RWPE1 (cell line): ENCODE measurements around the gene NFATC2.
A peak's percentile ranks its signal among the peaks of the same experiment; 100 is the strongest.

Experiments
- CTCF ChIA-PET: fragments of 350-600 bp; sonication (Branson Sonifier 250); formaldehyde crosslinking; extraction: SDS; loops from one replicate; lab custom pipeline; 2021; lab: Yijun Ruan, JAX
- POLR2A ChIA-PET: fragments of 400-600 bp; formaldehyde crosslinking; extraction: SDS; loops from one replicate; lab custom pipeline; 2020; ENCODE audit warnings: antibody characterized with exemption; ENCODE audit not compliant: low non-redundant PET; lab: Yijun Ruan, JAX
- DNase-seq: peaks from one replicate; pipeline ENCODE4 v3.0.0; 2012; ENCODE audit warnings: low spot score
- H3K27ac ChIP-seq: fragments of 450-650 bp; 2 replicates; pipeline ENCODE4 v1.5.1; 2017
- TF ChIP-seq, protein P1 (sequence below): fragments of 450-650 bp; conservative IDR thresholded peaks from 2 replicates; pipeline ENCODE4 v1.5.1; 2017; ENCODE audit warnings: low read depth, mild to moderate bottlenecking

The NFATC2 gene

DNA sequence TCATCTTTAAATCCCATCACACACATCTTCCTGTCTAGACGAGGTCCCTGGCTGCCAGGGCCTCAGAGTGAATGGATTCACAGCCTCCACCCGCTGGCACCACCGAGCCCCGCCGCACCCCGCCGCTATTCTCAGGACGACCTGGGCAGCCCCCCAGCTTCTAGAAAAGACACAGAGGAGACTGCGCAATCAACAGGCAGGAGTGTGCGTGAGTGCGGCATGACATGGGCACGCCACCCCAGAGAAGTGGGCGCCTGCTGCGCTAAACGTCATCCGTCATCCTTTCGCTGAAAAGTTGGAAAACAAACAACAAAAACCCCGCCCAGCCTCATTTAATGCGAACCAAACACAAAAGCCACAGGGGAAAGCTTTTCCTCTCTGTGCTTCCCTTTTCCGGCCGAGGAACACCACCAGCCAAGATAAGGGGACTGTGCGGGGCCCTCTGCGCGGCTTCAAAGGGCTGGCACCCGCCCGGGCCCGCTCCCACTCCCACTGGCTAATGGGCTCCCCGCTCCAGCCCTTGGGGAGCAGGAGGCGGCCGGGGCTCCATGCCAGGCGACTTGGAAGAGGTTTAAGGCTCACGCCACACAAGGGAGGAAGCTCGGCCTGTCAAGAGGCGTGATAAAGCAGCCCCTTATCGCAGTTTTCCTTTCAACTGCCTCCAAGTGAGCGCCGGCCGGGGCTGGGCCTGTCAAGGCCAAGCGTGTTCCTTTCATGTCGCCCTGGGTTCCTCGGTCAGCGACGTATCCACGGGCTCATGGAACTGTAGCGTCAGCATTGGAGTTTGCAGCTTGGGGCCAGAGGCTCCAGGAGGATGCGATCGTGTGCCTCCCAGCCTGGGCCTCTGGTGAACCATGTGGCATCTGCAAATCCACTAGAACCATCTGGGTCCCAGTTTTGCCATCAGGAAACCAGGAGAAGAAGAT is 50.1 kb downstream of the NFATC2 start:
- CTCF ChIA-PET, result interaction anchor here (0.6 kb wide), 2 partner anchors 9 to 272 kb away, joined by 3 read pairs; no protein-coding TSS in a partner anchor
- TF ChIP-seq, protein P1, sequence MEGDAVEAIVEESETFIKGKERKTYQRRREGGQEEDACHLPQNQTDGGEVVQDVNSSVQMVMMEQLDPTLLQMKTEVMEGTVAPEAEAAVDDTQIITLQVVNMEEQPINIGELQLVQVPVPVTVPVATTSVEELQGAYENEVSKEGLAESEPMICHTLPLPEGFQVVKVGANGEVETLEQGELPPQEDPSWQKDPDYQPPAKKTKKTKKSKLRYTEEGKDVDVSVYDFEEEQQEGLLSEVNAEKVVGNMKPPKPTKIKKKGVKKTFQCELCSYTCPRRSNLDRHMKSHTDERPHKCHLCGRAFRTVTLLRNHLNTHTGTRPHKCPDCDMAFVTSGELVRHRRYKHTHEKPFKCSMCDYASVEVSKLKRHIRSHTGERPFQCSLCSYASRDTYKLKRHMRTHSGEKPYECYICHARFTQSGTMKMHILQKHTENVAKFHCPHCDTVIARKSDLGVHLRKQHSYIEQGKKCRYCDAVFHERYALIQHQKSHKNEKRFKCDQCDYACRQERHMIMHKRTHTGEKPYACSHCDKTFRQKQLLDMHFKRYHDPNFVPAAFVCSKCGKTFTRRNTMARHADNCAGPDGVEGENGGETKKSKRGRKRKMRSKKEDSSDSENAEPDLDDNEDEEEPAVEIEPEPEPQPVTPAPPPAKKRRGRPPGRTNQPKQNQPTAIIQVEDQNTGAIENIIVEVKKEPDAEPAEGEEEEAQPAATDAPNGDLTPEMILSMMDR, result no peak
- DNase-seq, result no peak
- H3K27ac ChIP-seq, result no peak overlapping the region
- POLR2A ChIA-PET, result no interaction called here

DNA sequence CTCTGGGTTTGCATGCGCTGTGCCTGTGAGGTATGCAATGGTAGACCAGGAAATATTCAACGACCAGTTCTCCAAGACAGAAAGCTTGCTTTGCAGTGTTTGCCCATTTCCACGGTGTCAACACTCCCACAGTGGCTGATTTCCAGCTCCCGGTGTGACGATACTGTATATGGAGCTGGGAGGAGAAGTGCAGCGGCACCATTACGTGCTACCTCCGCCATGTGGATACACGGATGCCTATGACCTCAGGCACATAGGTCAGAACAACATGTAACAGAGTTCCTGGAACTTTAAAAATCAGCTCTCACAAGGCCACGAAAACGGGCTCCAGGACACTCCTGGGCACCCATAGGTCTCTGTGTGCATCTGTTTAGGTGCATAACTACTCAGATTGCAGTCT is 51.1 kb downstream of the NFATC2 start:
- TF ChIP-seq, protein P1, result no peak
- ChIA-PET CTCF (no interaction called here), POLR2A (no interaction called here)
- DNase-seq, result no peak
- no peak overlapping the region for H3K27ac ChIP-seq

DNA sequence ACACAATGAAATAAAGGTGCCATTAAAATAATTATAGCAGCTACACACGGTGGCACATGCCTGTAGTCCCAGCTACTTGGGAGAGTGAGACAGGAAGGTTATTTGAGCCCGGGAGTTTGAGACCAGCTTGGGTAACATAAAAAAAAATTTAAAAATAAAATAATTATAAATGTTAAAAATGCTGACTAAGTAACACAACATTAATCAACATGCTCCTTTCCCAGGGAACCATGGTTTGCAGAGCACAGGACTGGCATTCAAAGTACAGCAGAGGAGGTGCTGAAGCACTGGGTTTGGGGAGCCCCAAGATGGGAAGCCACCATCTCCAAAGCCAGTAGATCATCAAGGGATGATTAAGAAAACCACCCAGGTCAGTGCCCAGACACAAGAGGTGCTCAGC is 51.9 kb downstream of the NFATC2 start:
- ChIA-PET POLR2A (no interaction called here), CTCF (interaction anchor here (0.5 to 0.9 kb wide), 3 partner anchors 11 to 57 kb away, joined by 3 read pairs; no protein-coding TSS in a partner anchor)
- TF ChIP-seq, protein P1, result no peak
- H3K27ac ChIP-seq, result no peak overlapping the region
- DNase-seq, result no peak

DNA sequence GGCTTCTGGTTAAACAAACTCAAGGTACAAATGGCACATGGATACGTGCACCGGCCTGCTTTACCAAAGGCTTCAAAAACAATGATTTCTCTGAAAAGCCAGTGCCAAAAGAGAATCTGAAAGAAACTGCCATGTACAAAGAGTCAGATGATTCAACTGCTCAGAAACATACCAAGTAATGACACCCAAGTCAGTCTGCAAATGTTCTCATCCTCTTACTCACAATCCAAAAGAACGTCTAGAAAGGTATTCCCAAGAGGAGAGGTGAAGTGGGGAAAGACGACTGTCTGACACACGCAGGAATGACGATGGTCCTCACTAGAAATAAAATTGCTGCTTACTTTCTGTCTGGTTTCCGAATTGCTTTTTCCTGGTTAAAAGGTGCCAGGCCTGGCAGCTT is 52.9 kb downstream of the NFATC2 start:
- POLR2A ChIA-PET, result no interaction called here
- H3K27ac ChIP-seq, result no peak overlapping the region
- DNase-seq, result no peak
- TF ChIP-seq, protein P1, result no peak
- CTCF ChIA-PET, result no interaction called here

DNA sequence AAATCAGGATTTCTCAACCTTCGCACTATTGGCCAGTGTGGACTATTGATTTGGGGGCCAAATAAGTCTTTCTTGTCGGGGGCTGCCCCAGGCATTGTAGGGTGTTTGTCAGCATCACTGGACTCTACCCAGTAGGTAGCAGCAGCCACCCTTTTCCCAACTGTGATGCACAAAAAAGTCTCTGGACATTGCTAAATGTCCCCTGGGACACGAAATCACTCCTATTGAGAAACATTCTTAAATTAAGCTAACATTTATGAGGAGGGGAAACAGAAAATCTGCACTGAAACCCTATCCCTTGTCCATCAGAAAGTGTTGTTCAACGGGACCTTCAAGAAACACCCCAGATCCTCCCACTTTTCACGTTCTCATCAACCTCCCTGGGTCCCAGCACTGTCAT is 54.2 kb downstream of the NFATC2 start:
- ChIA-PET POLR2A (interaction anchor here (0.5 to 0.7 kb wide), 2 partner anchors 235 to 1118 kb away, joined by 3 read pairs; no protein-coding TSS in a partner anchor), CTCF (interaction anchor here (0.6 to 1.2 kb wide), 4 partner anchors 76 to 124 kb away, joined by 3 to 5 read pairs (median 4); no protein-coding TSS in a partner anchor)
- TF ChIP-seq, protein P1, result no peak
- H3K27ac ChIP-seq, result no peak overlapping the region; the same call in 1 of the 2 replicates
- no peak for DNase-seq

DNA sequence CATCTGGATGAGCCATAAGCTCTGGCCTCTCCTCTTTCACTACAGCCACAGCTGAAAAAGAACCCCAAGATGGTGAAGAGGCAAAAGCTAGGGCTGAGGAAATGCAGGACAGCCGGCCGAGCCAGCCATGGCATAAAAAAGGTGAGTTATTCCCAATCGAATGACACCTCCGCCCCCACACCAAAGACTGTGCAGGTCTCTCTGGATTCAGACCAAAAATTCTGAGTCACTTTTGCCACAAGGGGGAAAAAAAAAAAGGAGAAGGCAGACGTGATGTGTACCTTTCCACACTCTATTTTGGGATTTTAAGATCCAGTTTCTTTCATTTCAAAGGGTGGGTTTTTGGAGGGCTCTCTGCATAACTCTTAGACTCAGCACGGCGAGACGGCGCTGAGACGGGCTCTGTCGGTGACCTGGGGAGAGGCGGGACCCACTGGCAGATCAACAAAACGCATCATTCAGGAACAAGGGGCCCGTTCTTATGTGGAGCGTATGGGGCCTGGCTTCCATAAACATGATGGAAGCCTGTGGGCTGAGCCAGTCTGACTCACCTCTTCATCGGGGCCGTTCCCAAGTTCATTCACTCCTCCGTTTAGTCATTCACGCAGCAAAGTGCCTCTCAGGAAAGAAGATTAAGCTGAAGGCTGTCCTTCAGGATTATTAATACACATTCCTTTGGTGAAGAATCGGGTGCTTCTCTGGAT is 54.8 kb downstream of the NFATC2 start:
- H3K27ac ChIP-seq, result peak overlapping the region; percentile 74
- POLR2A ChIA-PET, result interaction anchor here (0.5 to 0.7 kb wide), 2 partner anchors 236 to 1118 kb away, joined by 3 read pairs; no protein-coding TSS in a partner anchor
- DNase-seq, result peak; percentile 99
- CTCF ChIA-PET, result interaction anchor here (0.5 to 1.2 kb wide), 7 partner anchors 75 to 313 kb away, joined by 3 to 6 read pairs (median 4); no protein-coding TSS in a partner anchor
- TF ChIP-seq, protein P1, result no peak
